IPS-NIHi7 (cell line): ENCODE data around the gene ZMYND8.
"Not testable (repeated sequence)": the region's sequence is repeated elsewhere in the genome, so short reads cannot be mapped to it uniquely, and the experiment has no call there.

Experiments used
- DNase-seq: peaks from one replicate; pipeline ENCODE4 v3.0.0; 2012; ENCODE audit warnings: mixed read lengths; ENCODE audit errors: extremely low spot score

The ZMYND8 gene

GRCh38 chr20:47286681-47287080 is 69.8 kb downstream of the ZMYND8 start:
- no peak for DNase-seq

GRCh38 chr20:47285189-47285588 is 71.3 kb downstream of the ZMYND8 start:
- DNase-seq = no peak

GRCh38 chr20:47284373-47284772 is 72.1 kb downstream of the ZMYND8 start:
- DNase-seq = no peak

- DNase-seq = no peak
Observed at GRCh38 chr20:47283411-47283810, 73.1 kb downstream of the ZMYND8 start.

GRCh38 chr20:47282864-47283263 is 73.6 kb downstream of the ZMYND8 start:
- DNase-seq = no peak

GRCh38 chr20:47281376-47281775 is 75.1 kb downstream of the ZMYND8 start:
- no peak for DNase-seq

- no peak for DNase-seq
Observed at GRCh38 chr20:47280668-47281067, 75.8 kb downstream of the ZMYND8 start.

- no peak for DNase-seq
Observed at GRCh38 chr20:47280228-47280627, 76.3 kb downstream of the ZMYND8 start.

- DNase-seq = no peak
Observed at GRCh38 chr20:47278907-47279348, 77.6 kb downstream of the ZMYND8 start.

- not testable (repeated sequence) for DNase-seq
Observed at GRCh38 chr20:47277535-47277872, 79.0 kb downstream of the ZMYND8 start.

- DNase-seq = no peak
Observed at GRCh38 chr20:47276851-47277534, 79.5 kb downstream of the ZMYND8 start.

- no peak for DNase-seq
Observed at GRCh38 chr20:47276251-47276650, 80.2 kb downstream of the ZMYND8 start.

- DNase-seq = no peak
Observed at GRCh38 chr20:47275548-47275947, 81.0 kb downstream of the ZMYND8 start.

GRCh38 chr20:47274401-47275108 is 81.9 kb downstream of the ZMYND8 start:
- DNase-seq = no peak

- DNase-seq = no peak
Observed at GRCh38 chr20:47273591-47274235, 82.8 kb downstream of the ZMYND8 start.

GRCh38 chr20:47272893-47273590 is 83.5 kb downstream of the ZMYND8 start:
- DNase-seq = peak; percentile 80

GRCh38 chr20:47271046-47271615 is 85.4 kb downstream of the ZMYND8 start:
- DNase-seq = no peak

- no peak for DNase-seq
Observed at GRCh38 chr20:47269309-47270165, 87.0 kb downstream of the ZMYND8 start.

GRCh38 chr20:47267621-47268020 is 88.9 kb downstream of the ZMYND8 start:
- no peak for DNase-seq

- no peak for DNase-seq
Observed at GRCh38 chr20:47266847-47267515, 89.5 kb downstream of the ZMYND8 start.
